Breast epithelium (tissue), 3 donors: Measurements from ENCODE around the gene TPSB2.
"Not testable (repeated sequence)": the region's sequence is repeated elsewhere in the genome, so short reads cannot be mapped to it uniquely, and the experiment has no call there.

Source experiments
- CTCF ChIP-seq, 3 donors: fragments of 450-650 bp; IDR thresholded peaks; one replicate each; pipeline ENCODE4 v1.5.1; 2016 to 2017; ENCODE audit warnings: antibody characterized with exemption in 3 of 3, mild to moderate bottlenecking in 3 of 3, moderate library complexity in 3 of 3
- POLR2A ChIP-seq: fragments of 450-650 bp; IDR thresholded peaks from one replicate; pipeline ENCODE4 v1.6.1; 2016; ENCODE audit warnings: antibody characterized with exemption, mild to moderate bottlenecking, moderate library complexity

- not testable (repeated sequence) for TF ChIP-seq POLR2A; CTCF (IDR thresholded peaks at IDR 0.05)
Measured at GRCh38 chr16:1230084-1230470, at the start of gene TPSB2.
